ENCODE measurements around the gene DTD1.

DTD1 gene

GRCh38 chr20:18639501-18639979 is 51.7 kb downstream of the DTD1 start:
- no peak for TF ChIP-seq CTCF (IDR thresholded peaks at IDR 0.05; ENCODE audit: insufficient read depth, low read depth, low read length, missing control alignments)
- no peak for DNase-seq (ENCODE audit: low read depth)
- no peak overlapping the region for H3K4me3 ChIP-seq (ENCODE audit: low read length)

GRCh38 chr20:18645196-18645745 is 57.4 kb downstream of the DTD1 start:
- DNase-seq (ENCODE audit: low read depth): no peak
- no peak overlapping the region for H3K4me3 ChIP-seq (ENCODE audit: low read length)
- TF ChIP-seq CTCF (IDR thresholded peaks at IDR 0.05; ENCODE audit: insufficient read depth, low read depth, low read length, missing control alignments): no peak

GRCh38 chr20:18645851-18646250 is 58.0 kb downstream of the DTD1 start:
- no peak for DNase-seq (ENCODE audit: low read depth)
- no peak for TF ChIP-seq CTCF (IDR thresholded peaks at IDR 0.05; ENCODE audit: insufficient read depth, low read depth, low read length, missing control alignments)
- H3K4me3 ChIP-seq (ENCODE audit: low read length): no peak overlapping the region

GRCh38 chr20:18647777-18648176 is 59.9 kb downstream of the DTD1 start:
- no peak for TF ChIP-seq CTCF (IDR thresholded peaks at IDR 0.05; ENCODE audit: insufficient read depth, low read depth, low read length, missing control alignments)
- no peak overlapping the region for H3K4me3 ChIP-seq (ENCODE audit: low read length)
- no peak for DNase-seq (ENCODE audit: low read depth)

- DNase-seq (ENCODE audit: low read depth): no peak
Measured at GRCh38 chr20:18650224-18650623, 62.4 kb downstream of the DTD1 start.

GRCh38 chr20:18653736-18654447 is 66.0 kb downstream of the DTD1 start:
- TF ChIP-seq CTCF (IDR thresholded peaks at IDR 0.05; ENCODE audit: insufficient read depth, low read depth, low read length, missing control alignments): no peak
- H3K4me3 ChIP-seq (ENCODE audit: low read length): no peak overlapping the region
- DNase-seq (ENCODE audit: low read depth): no peak

More at GRCh38 chr20:18650224-18650623, 62.4 kb downstream of the DTD1 start:
- no peak for TF ChIP-seq CTCF (IDR thresholded peaks at IDR 0.05; ENCODE audit: insufficient read depth, low read depth, low read length, missing control alignments)
- no peak overlapping the region for H3K4me3 ChIP-seq (ENCODE audit: low read length)

- DNase-seq (ENCODE audit: low read depth): no peak
- H3K4me3 ChIP-seq (ENCODE audit: low read length): no peak overlapping the region
- no peak for TF ChIP-seq CTCF (IDR thresholded peaks at IDR 0.05; ENCODE audit: insufficient read depth, low read depth, low read length, missing control alignments)
Measured at GRCh38 chr20:18654448-18654773, 66.6 kb downstream of the DTD1 start.
